ENCODE data around the gene SFT2D2. TPM values are rescaled to one million over a fixed set of nuclear protein-coding genes. Genes with fewer than 3 reads are reported as not detected.

The SFT2D2 gene
- total RNA-seq, 2 donors from 2014 or later = 28.4 to 30.0 TPM

DNA sequence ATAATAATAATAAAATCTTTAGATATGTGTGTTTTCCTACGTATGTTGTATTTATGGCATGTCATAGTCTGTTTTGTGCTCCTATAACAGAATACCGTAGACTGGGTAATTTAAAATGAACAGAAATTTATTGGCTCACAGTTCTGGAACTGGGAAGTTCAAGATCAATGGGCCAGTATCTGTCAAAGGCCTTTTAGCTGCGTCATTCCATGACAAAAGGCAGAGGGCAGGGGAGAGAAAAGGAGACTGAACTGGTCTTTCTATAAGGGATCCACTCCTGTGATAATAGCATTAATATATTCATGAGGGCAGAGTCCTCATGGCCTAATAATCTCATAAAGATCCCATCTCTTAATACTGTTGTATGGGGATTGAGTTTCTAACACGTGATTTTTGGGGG, 7.1 kb upstream of the SFT2D2 start:
- no peak for DNase-seq
- intact Hi-C loops (cut with DNase I) = no loop called here
- ATAC-seq = no peak

DNA sequence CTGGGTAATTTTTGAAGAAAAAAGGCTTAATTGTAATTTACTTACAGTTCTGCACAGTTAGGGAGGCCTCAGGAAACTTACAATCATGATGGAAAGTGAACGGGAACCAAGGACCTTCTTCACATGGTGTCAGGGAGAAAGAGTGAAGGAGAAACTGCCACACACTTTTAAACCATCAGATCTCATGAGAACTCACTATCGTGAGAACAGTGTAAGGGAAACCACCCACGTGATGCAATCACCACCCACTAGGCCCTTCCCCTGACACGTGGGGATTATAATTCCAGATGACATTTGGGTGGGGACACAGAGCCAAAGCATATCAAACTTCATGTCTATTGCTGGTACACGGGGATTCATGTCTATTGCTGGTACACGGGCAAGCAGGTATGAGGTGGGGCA, 5.3 kb upstream of the SFT2D2 start:
- no peak for DNase-seq
- intact Hi-C loops (cut with DNase I) = no loop called here
- ATAC-seq = no peak

DNA sequence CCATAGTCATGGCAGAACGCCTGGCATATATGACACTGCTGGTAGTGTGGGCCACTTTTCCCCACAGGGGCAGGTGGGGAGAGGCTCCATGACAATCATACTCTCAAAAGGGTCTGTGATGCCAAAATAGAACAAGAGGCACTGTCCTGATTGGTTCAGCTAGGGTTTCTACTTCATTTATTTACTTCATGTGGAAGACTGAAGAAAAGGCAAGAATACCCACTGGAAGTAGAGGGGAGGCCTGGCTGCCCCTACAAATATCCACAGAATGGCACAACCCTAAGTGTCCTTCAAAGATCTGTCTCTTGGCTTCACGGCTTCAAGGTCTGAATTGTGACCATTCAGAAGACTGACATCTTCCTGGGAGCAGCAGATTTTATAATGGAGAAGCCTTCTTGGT, 4.5 kb upstream of the SFT2D2 start:
- intact Hi-C loops (cut with DNase I) = no loop called here
- ATAC-seq = no peak
- DNase-seq = no peak

DNA sequence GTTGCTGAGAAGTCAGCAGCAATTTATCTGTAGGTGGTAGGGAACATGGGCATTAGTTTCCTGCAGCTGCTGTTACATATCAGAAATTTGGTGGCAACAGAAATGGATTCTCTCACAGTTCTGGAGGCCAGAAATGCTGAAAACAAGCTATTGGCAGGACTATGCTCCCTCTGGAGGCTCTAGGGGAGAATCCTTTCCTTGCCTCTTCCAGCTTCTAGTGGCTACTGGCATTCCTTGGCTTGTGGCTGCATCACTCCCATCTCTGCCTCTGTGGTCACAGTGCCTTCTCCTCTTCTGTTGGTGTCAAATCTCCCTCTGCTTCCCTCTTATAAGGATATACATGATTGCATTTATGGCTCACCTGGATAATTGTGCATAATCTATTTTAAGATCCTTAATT, 2.5 kb upstream of the SFT2D2 start:
- ATAC-seq = no peak
- intact Hi-C loops (cut with DNase I) = no loop called here
- DNase-seq = no peak

DNA sequence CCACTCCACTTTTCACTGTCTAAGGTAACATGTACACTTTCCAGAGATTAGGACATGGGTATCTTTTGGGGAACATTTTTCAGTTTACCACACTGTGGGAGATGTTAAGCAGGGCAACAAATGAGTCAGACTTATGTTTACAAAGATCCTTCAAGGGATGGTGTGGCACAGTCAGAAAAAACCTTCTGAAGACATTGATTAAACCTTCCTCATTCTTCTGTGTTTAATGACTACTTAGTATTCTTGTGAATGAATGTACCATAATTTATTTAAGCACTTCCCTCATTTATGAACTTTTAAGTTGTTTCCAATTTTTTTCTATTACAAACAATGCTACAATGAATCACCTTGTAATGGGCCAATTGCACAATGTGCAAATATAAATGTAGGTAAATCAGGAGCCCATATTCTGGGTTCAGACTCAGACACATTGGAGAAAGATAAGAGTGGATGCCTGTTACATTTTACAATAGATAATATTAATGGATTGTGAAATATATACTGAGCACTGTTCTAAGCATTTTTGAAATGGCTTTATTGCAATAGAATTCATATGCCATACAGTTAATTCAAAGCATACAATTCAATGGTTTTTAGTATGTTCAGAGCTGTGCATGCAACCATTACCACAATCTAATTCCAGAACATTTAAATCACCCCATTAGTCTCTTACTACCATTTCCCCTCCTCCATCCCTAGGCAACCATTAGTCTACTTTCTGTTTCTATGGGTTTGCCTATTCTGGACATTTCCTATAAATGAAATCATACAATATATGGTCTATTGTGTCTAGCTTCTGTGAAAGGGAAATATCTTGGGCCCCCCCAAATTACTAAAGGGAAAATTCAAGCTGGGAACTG, 1.9 kb upstream of the SFT2D2 start:
- DNase-seq (no peak), ATAC-seq (no peak)
- intact Hi-C loops (cut with DNase I) = no loop called here

DNA sequence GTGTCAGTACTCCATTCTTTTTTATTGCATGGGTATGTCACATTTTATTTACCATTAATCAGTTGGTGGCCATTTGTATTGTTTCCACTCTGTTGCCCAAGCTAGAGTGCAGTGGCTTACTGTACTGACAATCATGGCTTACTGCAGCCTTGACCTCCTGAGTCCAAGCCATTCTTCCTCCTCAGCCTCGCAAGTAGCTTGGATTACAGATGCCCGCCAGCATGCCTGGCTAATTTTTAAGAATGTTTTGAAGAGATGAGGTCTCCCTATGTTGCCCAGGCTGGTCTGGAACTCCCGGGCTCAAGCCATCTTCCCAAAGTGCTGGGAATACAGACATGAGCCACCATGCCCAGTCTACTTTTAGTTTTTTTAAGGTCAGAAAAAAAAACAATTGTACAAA, 813 bp upstream of the SFT2D2 start:
- ATAC-seq (no peak), DNase-seq (no peak)
- intact Hi-C loops (cut with DNase I) = no loop called here

DNA sequence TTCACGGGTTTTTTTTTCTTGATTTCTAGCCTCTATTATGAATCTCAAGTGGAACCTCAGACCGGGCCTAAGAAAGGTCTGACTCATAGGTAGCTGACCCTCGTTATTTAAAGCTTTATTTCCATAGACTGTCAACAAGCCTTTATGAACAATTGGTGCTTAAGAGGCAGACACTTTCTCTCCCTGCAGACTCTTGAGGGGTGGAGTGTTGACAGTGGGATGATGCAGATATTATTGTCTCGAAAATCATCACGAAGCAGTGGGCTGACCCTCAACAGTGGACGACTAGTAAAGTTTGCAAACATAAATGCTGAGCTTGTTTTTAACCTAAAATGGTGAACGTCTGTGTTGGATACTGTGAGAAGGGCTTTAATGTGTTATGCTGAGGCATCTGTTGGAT, 1.8 kb downstream of the SFT2D2 start:
- DNase-seq = no peak
- no peak for ATAC-seq
- intact Hi-C loops (cut with DNase I) = loop anchor here in 1 of 2 donors (2.0 kb wide), 1 partner anchor 49 kb away; the partner anchor contains the start of gene TIPRL

DNA sequence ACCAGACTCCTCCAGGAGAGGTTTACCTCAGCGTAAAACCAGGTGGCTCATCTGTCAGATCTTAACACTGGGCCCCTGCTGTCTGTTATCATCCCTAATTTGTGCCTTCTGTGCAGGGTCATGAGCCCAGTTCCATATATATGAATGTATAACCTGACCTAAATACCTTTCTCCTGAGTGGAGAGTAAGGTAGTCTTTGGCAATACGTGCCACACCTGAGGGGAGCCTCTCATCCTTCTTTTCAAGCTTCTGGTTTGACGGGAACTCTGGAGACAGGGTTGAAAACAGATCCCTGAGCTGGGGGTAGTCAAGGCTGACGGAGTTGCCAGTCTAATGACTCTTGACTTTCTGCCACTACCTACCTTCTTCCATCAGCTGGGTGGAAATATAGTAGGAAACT, 4.1 kb downstream of the SFT2D2 start:
- ATAC-seq (no peak), DNase-seq (no peak)
- intact Hi-C loops (cut with DNase I) = loop anchor here in 1 of 2 donors (2.0 kb wide), 1 partner anchor 51 kb away; the partner anchor contains the start of gene TIPRL

DNA sequence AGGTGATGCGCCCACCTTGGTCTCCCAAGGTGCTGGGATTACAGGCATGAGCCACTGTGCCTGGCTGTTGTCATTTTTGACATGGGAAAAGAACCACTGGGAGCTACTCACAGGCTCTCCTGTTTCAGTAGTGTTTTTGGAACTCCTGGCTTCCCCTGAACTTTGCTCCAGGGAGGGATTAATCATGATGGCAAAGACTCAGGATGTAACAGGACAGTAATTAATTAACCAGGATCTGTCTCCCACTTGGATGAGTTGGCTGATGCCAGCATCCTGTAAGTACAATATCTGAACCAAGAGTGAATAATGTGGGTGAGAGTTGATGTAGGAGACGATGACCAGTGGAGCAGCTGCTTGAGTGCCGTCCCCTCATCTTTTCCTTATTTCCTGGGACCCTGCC, 4.9 kb downstream of the SFT2D2 start:
- ATAC-seq (no peak), DNase-seq (no peak)
- intact Hi-C loops (cut with DNase I) = no loop called here

DNA sequence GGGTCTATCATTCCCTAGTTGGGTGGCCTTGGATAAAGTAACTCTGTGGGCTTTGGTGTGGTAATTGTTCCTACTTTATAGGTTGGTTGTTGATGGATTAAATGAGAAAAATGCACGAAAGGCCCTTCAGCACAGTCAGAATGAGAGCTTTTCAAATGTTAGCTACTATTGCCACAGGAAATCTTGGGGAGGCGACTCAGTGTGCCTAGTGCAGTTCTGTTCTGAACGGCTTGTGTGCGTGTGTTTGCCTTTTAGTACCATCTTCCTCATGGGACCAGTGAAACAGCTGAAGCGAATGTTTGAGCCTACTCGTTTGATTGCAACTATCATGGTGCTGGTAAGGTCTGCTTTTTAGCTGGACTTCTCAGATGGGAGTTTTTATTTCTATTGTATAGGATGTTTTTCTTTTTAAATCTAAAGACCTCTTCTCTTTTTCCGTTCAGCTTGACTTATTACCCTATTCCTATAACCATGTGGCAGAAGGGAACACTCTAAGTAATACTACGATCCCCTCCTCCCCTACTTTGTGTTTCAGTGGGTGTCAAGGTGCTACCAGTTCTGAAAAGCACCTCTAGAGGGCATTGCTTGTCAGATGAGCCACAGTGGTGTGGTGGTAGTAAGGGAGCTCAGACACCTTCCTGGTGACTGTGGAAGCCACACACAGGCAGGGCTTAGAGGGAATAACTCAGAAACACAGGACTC, 9.2 kb downstream of the SFT2D2 start:
- ATAC-seq (peak; percentile 67 to 73), DNase-seq (no peak)
- intact Hi-C loops (cut with DNase I) = no loop called here

DNA sequence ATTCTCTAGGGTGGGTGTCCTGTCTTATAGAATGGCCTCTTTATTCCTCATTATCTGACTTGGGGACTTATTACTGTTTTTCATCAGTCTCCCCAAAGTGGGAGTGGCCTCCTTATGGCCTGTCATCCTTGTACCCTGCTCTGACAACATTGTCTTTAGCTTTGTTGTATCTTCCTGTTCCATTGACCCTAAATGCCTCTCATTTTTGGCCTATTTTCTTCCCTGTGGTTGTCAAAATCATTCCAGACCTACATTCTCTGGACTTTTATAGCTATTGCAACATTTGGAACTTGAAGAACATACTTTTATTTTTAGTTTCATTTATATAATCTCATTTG, 9.7 kb downstream of the SFT2D2 start:
- intact Hi-C loops (cut with DNase I) = no loop called here
- peak in 1 of 2 donors; percentile 50 for ATAC-seq
- DNase-seq = no peak

DNA sequence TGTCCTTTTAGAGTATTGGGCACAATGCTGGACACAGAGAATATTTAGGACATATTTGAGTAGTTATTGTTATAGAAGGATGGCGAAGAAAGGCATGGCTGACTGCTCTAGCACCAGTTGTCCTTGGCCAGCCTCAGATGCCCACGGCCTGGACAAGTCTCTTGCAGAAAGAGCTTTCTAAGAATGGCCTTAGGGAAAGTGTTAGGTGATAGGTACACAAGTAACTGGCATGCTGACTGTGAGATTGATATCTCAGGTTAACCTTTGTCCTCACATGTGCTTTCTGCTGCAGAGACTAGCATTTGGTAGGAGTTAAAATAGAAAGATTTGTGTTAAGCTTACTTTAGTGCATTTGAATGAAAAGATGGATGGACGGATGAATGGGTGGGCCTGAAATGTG, 10.1 kb downstream of the SFT2D2 start:
- DNase-seq (no peak), ATAC-seq (no peak)
- intact Hi-C loops (cut with DNase I) = no loop called here

DNA sequence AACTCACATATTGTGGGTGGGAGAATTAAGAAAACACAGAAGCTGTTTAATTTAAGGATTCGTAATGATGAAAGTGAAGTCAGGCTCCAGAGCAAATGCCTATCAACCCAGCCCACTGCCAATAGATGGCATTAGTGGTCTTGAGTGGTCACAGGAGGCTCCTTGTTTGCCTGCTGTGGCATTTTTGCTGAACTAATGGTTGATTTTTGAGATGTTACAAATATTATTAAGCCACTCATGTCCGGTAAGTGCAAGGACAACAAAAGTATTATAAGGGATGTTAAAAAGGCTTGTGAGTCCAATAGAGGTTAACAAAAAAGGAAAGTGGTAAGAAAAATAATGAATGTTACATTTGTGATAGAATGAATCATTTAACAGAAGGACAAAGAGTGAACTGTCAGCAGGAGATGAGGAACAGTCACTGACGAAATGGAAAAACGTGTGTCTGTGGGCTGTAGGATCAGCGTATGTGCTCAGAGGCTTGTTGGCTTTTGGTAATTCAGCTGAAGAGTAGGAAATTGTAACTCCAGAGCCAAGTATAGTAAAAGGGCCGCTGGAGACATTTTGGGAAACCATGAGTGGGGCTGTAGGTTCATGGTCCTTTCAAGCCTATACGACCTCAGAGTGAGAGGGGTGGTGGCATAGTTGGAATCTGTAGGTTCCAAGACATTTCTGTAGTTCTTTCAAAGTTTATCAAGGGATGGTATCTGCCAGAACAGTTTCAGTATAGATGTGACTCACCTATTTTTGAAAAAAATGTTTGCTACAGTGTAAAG, 11.2 kb downstream of the SFT2D2 start:
- ATAC-seq (no peak), DNase-seq (no peak)
- intact Hi-C loops (cut with DNase I) = no loop called here

DNA sequence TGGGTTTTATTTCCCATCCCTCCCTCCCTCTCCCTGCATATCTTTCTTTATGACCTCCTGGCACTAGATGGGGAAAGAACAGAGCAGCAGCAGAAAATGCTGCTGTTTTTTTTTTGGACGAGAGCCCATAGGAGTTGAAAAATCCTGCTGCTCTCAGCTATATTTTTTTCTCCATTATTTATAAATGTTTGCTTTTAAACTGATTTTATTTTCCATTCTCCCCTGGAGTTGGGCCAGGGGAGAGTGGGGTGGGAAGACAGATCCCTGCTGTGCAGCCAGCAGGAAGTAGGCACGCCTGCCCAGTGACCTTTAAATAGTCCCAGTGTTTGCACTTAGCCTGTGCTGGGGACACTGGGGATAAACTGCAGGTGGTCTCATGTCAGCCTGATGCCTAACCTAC, 17.4 kb downstream of the SFT2D2 start:
- peak; percentile 60 for DNase-seq
- ATAC-seq = peak; percentile 38 to 84
- intact Hi-C loops (cut with DNase I) = no loop called here

DNA sequence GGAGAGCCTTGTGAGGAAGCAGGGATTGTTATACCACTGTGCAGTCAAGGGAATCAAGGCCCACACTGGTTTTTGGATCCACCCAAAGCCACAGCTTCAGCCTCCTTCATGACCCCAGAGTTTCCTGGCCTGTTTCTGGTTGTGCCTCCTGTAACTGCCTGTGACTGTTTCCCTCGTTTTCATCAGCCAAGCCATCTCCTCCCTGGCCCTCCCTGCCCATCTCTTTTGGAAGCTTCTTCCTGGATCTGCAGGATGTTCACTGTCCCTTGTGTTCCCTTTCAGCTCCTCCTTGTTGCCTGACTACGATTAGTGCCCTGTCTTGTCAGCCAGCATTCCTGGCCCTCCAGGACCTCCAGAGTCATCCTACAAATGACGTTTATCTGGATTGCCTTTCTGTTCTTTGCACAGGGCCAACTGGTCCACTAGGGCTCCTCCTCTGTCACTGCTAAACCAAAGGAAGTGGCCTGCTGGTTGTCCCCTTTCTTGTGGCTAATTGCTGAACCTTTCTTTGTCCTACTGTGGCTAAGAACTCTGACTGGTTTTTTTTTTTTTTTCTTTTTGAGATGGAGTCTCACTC, 17.9 kb downstream of the SFT2D2 start:
- DNase-seq = no peak
- intact Hi-C loops (cut with DNase I) = no loop called here

DNA sequence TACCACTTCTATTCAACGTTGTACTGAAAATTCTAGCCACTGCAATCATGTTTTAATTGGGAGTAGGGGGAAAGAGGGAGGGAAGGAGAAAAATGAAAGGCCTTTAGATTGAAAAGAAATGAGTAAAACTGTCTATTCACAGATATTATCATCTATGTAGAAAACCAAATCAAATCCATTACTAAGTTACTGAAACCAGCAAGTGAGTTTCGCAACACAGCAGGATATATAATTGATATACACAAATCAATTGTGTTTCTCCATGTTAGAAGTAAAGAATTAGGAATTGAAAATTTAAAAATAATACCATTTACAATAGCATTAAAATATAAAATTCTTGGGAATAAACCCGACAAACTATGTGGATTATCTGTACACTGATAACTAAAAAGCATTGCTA, 19.2 kb downstream of the SFT2D2 start:
- DNase-seq (no peak), ATAC-seq (no peak)
- intact Hi-C loops (cut with DNase I) = no loop called here

More for the DNA sequence above, 17.9 kb downstream of the SFT2D2 start:
- peak in 1 of 2 donors; percentile 57 for ATAC-seq

DNA sequence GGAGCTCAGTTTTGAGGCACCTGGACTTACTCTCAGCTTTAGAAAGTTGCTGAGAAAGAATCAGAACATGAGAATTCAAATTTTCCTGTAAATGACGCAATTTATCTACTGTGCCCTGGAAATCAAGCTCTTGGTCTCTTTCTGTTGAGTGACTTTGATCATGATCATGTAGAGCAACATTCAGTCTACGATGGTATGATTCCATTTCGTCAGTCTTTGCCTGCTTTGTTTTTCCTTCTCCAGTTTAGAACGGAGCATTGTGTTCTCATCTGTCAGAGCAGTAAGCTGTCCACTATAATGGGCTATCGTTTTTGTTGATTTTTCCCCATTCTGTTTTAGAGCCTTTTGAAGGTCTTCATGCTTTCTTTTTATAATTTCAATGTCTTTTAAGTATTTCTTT, 20.7 kb downstream of the SFT2D2 start:
- intact Hi-C loops (cut with DNase I) = no loop called here
- ATAC-seq = no peak
- no peak for DNase-seq

DNA sequence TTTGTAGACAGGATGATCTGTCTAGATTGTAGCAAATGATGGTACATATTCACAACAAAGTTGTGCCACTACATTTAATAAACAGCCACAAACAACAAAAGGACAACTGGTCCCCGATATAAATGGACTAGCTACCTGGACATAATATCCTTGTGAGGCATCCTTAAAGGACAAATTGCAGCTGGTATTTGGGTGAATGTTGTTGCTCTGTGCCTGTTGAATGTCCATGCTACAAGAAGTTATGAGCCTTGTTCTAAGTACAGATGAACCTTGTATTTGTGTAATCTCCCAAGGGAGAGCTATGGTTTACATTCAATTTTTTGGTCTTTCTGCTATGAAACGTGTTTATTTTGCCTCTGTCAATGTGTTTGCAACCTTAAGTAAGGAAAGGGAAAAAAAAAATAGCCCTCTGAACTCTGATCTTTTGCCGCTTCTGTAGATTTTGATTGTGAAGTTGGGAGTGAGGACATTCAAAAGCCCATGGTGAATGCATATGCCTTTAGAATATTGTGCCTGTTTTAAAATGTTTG, 26.5 kb downstream of the SFT2D2 start:
- ATAC-seq (no peak), DNase-seq (no peak)
- intact Hi-C loops (cut with DNase I) = no loop called here

DNA sequence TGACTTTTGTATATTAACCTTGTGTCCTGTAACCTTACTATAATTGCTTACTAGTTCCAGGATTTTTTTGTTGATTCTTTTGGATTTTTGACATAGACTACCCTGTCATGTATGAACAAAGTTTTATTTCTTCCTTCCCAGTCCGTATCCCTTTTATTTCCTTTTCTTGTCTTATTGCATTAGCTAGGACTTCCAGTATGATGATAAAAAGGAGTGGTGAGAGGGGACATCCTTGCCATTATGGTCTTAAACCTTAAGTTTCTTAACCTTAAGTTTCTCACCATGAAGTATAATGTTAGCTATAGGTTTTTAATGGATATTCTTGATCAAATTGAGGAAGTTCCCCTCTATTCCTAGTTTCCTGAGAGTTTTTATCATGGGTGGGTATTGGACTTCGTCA, 30.4 kb downstream of the SFT2D2 start:
- intact Hi-C loops (cut with DNase I) = no loop called here
- DNase-seq (no peak), ATAC-seq (no peak)
